ENCODE data around the gene ARMC6. TPM values are rescaled to one million over a fixed set of nuclear protein-coding genes. Genes with fewer than 3 reads are reported as not detected.
A peak's percentile ranks its signal among the peaks of the same experiment; 100 is the strongest.
"Not testable (repeated sequence)": the region's sequence is repeated elsewhere in the genome, so short reads cannot be mapped to it uniquely, and the experiment has no call there.

ARMC6 gene
- total RNA-seq, 1 donor from 2014 or later, result 48.1 TPM

- no peak for TF ChIP-seq CTCF (conservative IDR thresholded peaks at IDR 0.05; ENCODE audit: low read depth, low read length)
- DNase-seq (ENCODE audit: low read depth), result no peak
- H3K4me3 ChIP-seq (ENCODE audit: low read depth, low read length), result no peak overlapping the region
Observed at GRCh38 chr19:19098084-19098702, 64.8 kb downstream of the ARMC6 start.

GRCh38 chr19:19098703-19099632 is 65.6 kb downstream of the ARMC6 start:
- H3K4me3 ChIP-seq (ENCODE audit: low read depth, low read length), result no peak overlapping the region
- TF ChIP-seq CTCF (conservative IDR thresholded peaks at IDR 0.05; ENCODE audit: low read depth, low read length), result no peak
- DNase-seq (ENCODE audit: low read depth), result no peak

- H3K4me3 ChIP-seq (ENCODE audit: low read depth, low read length), result no peak overlapping the region
- TF ChIP-seq CTCF (conservative IDR thresholded peaks at IDR 0.05; ENCODE audit: low read depth, low read length), result no peak
- DNase-seq (ENCODE audit: low read depth), result no peak
Observed at GRCh38 chr19:19101540-19101939, 68.1 kb downstream of the ARMC6 start.

GRCh38 chr19:19102566-19102965 is 69.2 kb downstream of the ARMC6 start:
- not testable (repeated sequence) for H3K4me3 ChIP-seq (ENCODE audit: low read depth, low read length); DNase-seq (ENCODE audit: low read depth)

- no peak for TF ChIP-seq CTCF (conservative IDR thresholded peaks at IDR 0.05; ENCODE audit: low read depth, low read length)
- no peak overlapping the region for H3K4me3 ChIP-seq (ENCODE audit: low read depth, low read length)
- DNase-seq (ENCODE audit: low read depth), result no peak
Observed at GRCh38 chr19:19103167-19103566, 69.8 kb downstream of the ARMC6 start.

GRCh38 chr19:19105365-19106055 is 72.1 kb downstream of the ARMC6 start:
- no peak for DNase-seq (ENCODE audit: low read depth)
- H3K4me3 ChIP-seq (ENCODE audit: low read depth, low read length), result peak overlapping the region; percentile 61
- no peak for TF ChIP-seq CTCF (conservative IDR thresholded peaks at IDR 0.05; ENCODE audit: low read depth, low read length)

GRCh38 chr19:19106056-19106551 is 72.7 kb downstream of the ARMC6 start:
- no peak for DNase-seq (ENCODE audit: low read depth)
- H3K4me3 ChIP-seq (ENCODE audit: low read depth, low read length), result peak overlapping the region; percentile 61
- TF ChIP-seq CTCF (conservative IDR thresholded peaks at IDR 0.05; ENCODE audit: low read depth, low read length), result no peak

GRCh38 chr19:19106938-19107337 is 73.5 kb downstream of the ARMC6 start:
- not testable (repeated sequence) for H3K4me3 ChIP-seq (ENCODE audit: low read depth, low read length); DNase-seq (ENCODE audit: low read depth)

Data from epithelial cell of proximal tubule (primary cell).